Common myeloid progenitor, CD34-positive (primary cell): Measurements from ENCODE around the gene CAPN11.
"Not testable (repeated sequence)": the region's sequence is repeated elsewhere in the genome, so short reads cannot be mapped to it uniquely, and the experiment has no call there.

Experiments
- CTCF ChIA-PET: fragments of 350-600 bp; sonication (Branson Sonifier 250); formaldehyde crosslinking; loops from one replicate; lab custom pipeline; 2021; ENCODE audit warnings: antibody characterized with exemption; lab: Charles Lee
- POLR2A ChIA-PET: fragments of 350-600 bp; sonication (Branson Sonifier 250); formaldehyde crosslinking; loops from one replicate; lab custom pipeline; 2021; ENCODE audit warnings: antibody characterized with exemption; lab: Charles Lee
- DNase-seq, 3 donors: peaks; one replicate each; pipeline versions ENCODE4 v3.0.0 to v3.0.0-alpha.2; 2013
- H3K27ac ChIP-seq, 2 experiments: 1 replicate in 1 of 2; 2 replicates in 1 of 2; pipeline ENCODE4 v1.7.0; 2013; ENCODE audit warnings: inconsistent platforms in 2 of 2, low read length in 2 of 2, mild to moderate bottlenecking in 2 of 2, low read depth in 1 of 2, moderate library complexity in 1 of 2; ENCODE audit not compliant: severe bottlenecking in 2 of 2, insufficient read depth in 1 of 2, poor library complexity in 1 of 2
- H3K27me3 ChIP-seq, 5 experiments: replicated peaks in 2 of 5; 1 replicate in 3 of 5; 2 replicates in 2 of 5; pipeline versions ENCODE4 v1.6.1 to v1.7.0; 2013; ENCODE audit warnings: low read length in 4 of 5, mild to moderate bottlenecking in 2 of 5, moderate library complexity in 2 of 5, inconsistent platforms in 1 of 5; ENCODE audit not compliant: insufficient read depth in 5 of 5, control insufficient read depth in 4 of 5
- H3K36me3 ChIP-seq, 4 experiments: 1 replicate in 2 of 4; 2 replicates in 2 of 4; pipeline versions ENCODE4 v1.6.1 to v1.7.0; 2013; ENCODE audit warnings: low read length in 3 of 4, control low read depth in 1 of 4, mild to moderate bottlenecking in 1 of 4; ENCODE audit not compliant: control insufficient read depth in 4 of 4, insufficient read depth in 4 of 4
- H3K4me1 ChIP-seq, 4 experiments: 1 replicate in 3 of 4; 2 replicates in 1 of 4; pipeline versions ENCODE4 v1.6.1 to v1.7.1; 2013; ENCODE audit warnings: low read length in 3 of 4, mild to moderate bottlenecking in 3 of 4, control low read depth in 1 of 4, inconsistent platforms in 1 of 4, moderate library complexity in 1 of 4; ENCODE audit not compliant: control insufficient read depth in 4 of 4, insufficient read depth in 4 of 4; ENCODE audit errors: control extremely low read depth in 1 of 4
- H3K4me3 ChIP-seq, 7 experiments: 1 replicate in 4 of 7; 2 replicates in 3 of 7; pipeline versions ENCODE4 v1.5.1 to v1.7.0; 2013; ENCODE audit warnings: mild to moderate bottlenecking in 7 of 7, low read length in 6 of 7, moderate library complexity in 6 of 7, inconsistent platforms in 2 of 7, low read depth in 2 of 7, control low read depth in 1 of 7; ENCODE audit not compliant: insufficient read depth in 4 of 7, control insufficient read depth in 1 of 7; ENCODE audit errors: extremely low read depth in 1 of 7
- H3K9me3 ChIP-seq, 5 experiments: 1 replicate in 4 of 5; 2 replicates in 1 of 5; pipeline versions ENCODE4 v1.6.1 to v1.7.1; 2013; ENCODE audit warnings: low read length in 4 of 5, mild to moderate bottlenecking in 2 of 5, inconsistent platforms in 1 of 5, low read depth in 1 of 5, moderate library complexity in 1 of 5; ENCODE audit not compliant: control insufficient read depth in 4 of 5, insufficient read depth in 2 of 5; ENCODE audit errors: control extremely low read depth in 1 of 5
- WGBS: methylation state at CpG from one replicate; pipeline ENCODE4 v1.1.5; 2013; ENCODE audit not compliant: insufficient coverage; 5-methylcytosine and 5-hydroxymethylcytosine counted together

CAPN11 gene

GRCh38 chr6:44185356-44185755 is 26.7 kb downstream of the CAPN11 start:
- CTCF ChIA-PET, result interaction anchor here (0.6 to 1.4 kb wide), 4 partner anchors 23 to 52 kb away, joined by 3 to 4 read pairs (median 3); no protein-coding TSS in a partner anchor
- WGBS, result 76% methylated on average over 4 of the region's 7 CpGs
- not testable (repeated sequence) for H3K9me3 ChIP-seq, H3K4me3 ChIP-seq, DNase-seq, H3K36me3 ChIP-seq, H3K27me3 ChIP-seq, H3K27ac ChIP-seq, H3K4me1 ChIP-seq
- POLR2A ChIA-PET, result interaction anchor here (1.3 kb wide), 1 partner anchor 8 kb away, joined by 3 read pairs; no protein-coding TSS in a partner anchor

GRCh38 chr6:44185953-44186634 is 27.5 kb downstream of the CAPN11 start:
- 34% methylated on average over 9 of the region's 9 CpGs for WGBS
- Histone ChIP-seq H3K9me3 (no peaks in the 10 kb centered on the region), H3K36me3 (no peaks in the 10 kb centered on the region), H3K27ac (no peak overlapping the region), H3K4me1 (peaks cover 0 to 9% (median 5%) of the 10 kb centered on the region in 4 experiments), H3K27me3 (no peaks in the 10 kb centered on the region), H3K4me3 (no peak overlapping the region)
- POLR2A ChIA-PET, result interaction anchor here (0.6 to 1.3 kb wide), 2 partner anchors 9 to 70 kb away, joined by 3 read pairs; no protein-coding TSS in a partner anchor
- DNase-seq, result no peak
- CTCF ChIA-PET, result interaction anchor here (0.6 to 1.6 kb wide), 6 partner anchors 16 to 51 kb away, joined by 3 to 4 read pairs (median 3); no protein-coding TSS in a partner anchor

GRCh38 chr6:44186635-44187025 is 28.0 kb downstream of the CAPN11 start:
- ChIA-PET CTCF (interaction anchor here (0.9 to 2.7 kb wide), 6 partner anchors 13 to 51 kb away, joined by 3 to 7 read pairs (median 4); no protein-coding TSS in a partner anchor), POLR2A (interaction anchor here (0.6 to 1.3 kb wide), 2 partner anchors 10 to 70 kb away, joined by 3 read pairs; no protein-coding TSS in a partner anchor)
- no peak overlapping the region for H3K27ac ChIP-seq
- H3K4me3 ChIP-seq, result no peak overlapping the region
- no peaks in the 10 kb centered on the region for H3K27me3 ChIP-seq
- no peaks in the 10 kb centered on the region for H3K9me3 ChIP-seq
- H3K4me1 ChIP-seq, result peaks cover 0 to 9% (median 5%) of the 10 kb centered on the region in 4 experiments
- WGBS, result 100% methylated on average over 5 of the region's 7 CpGs
- H3K36me3 ChIP-seq, result no peaks in the 10 kb centered on the region
- no peak for DNase-seq

GRCh38 chr6:44188819-44189218 is 30.2 kb downstream of the CAPN11 start:
- 100% methylated on average over 1 of the region's 2 CpGs for WGBS
- H3K27ac ChIP-seq, result no peak overlapping the region
- no peaks in the 10 kb centered on the region for H3K9me3 ChIP-seq
- peaks cover 0 to 16% (median 11%) of the 10 kb centered on the region in 4 experiments for H3K4me1 ChIP-seq
- no peaks in the 10 kb centered on the region for H3K36me3 ChIP-seq
- ChIA-PET CTCF (interaction anchor here (1.1 to 2.7 kb wide), 5 partner anchors 12 to 68 kb away, joined by 3 to 11 read pairs (median 5); partner anchors contain the start of gene SLC35B2), POLR2A (interaction anchor here (0.7 kb wide), 1 partner anchor 1010 kb away, joined by 3 read pairs; no protein-coding TSS in a partner anchor)
- H3K27me3 ChIP-seq, result no peaks in the 10 kb centered on the region
- no peak overlapping the region for H3K4me3 ChIP-seq
- DNase-seq, result no peak

- CTCF ChIA-PET, result interaction anchor here (0.8 to 2.7 kb wide), 7 partner anchors 12 to 68 kb away, joined by 3 to 11 read pairs (median 5); partner anchors contain the start of gene SLC35B2
- Histone ChIP-seq H3K27ac (no peak overlapping the region), H3K4me1 (peaks cover 0 to 16% (median 11%) of the 10 kb centered on the region in 4 experiments), H3K9me3 (no peaks in the 10 kb centered on the region), H3K27me3 (no peaks in the 10 kb centered on the region), H3K36me3 (no peaks in the 10 kb centered on the region), H3K4me3 (no peak overlapping the region)
- POLR2A ChIA-PET, result interaction anchor here (0.6 kb wide), 2 partner anchors 45 to 189 kb away, joined by 3 to 5 read pairs; no protein-coding TSS in a partner anchor
- 65% methylated on average over 2 of the region's 2 CpGs for WGBS
- DNase-seq, result no peak
These were observed 30.6 kb downstream of the CAPN11 start for GRCh38 chr6:44189257-44189656.

GRCh38 chr6:44190715-44191114 is 32.1 kb downstream of the CAPN11 start:
- ChIA-PET CTCF (interaction anchor here (1.7 to 2.0 kb wide), 2 partner anchors 10 to 14 kb away, joined by 4 to 11 read pairs; no protein-coding TSS in a partner anchor), POLR2A (no interaction called here)

More at GRCh38 chr6:44190715-44191114, 32.1 kb downstream of the CAPN11 start:
- 60% methylated on average over 1 of the region's 2 CpGs for WGBS
- H3K36me3 ChIP-seq, result no peaks in the 10 kb centered on the region
- no peaks in the 10 kb centered on the region for H3K27me3 ChIP-seq
- H3K4me3 ChIP-seq, result no peak overlapping the region
- no peak overlapping the region for H3K27ac ChIP-seq
- no peaks in the 10 kb centered on the region for H3K9me3 ChIP-seq
- DNase-seq, result peak in 1 of 3 donors; percentile 36
- H3K4me1 ChIP-seq, result peaks cover 0 to 14% (median 11%) of the 10 kb centered on the region in 4 experiments
